COLO668 (cell line): ENCODE results near the gene L3MBTL2.
"Not testable (repeated sequence)": the region's sequence is repeated elsewhere in the genome, so short reads cannot be mapped to it uniquely, and the experiment has no call there.

ENCODE experiments used
- DNase-seq: peaks from one replicate; lab custom pipeline; 2025; ENCODE audit not compliant: unreplicated experiment; lab: John Stamatoyannopoulos, UW

The L3MBTL2 gene

GRCh38 chr22:41240377-41241132 lies 35.4 kb downstream of the L3MBTL2 start, which contains the start of gene CHADL:
Gene CHADL, minus strand, starts transcription at chr22:41240931. Its CDS starts 50 bp downstream, at chr22:41240881.
- peak; percentile 26 for DNase-seq

GRCh38 chr22:41241133-41241676 lies 36.1 kb downstream of the L3MBTL2 start:
- no peak for DNase-seq

- no peak for DNase-seq
Observed at GRCh38 chr22:41242396-41243117, 37.4 kb downstream of the L3MBTL2 start.

GRCh38 chr22:41243361-41243760 lies 38.2 kb downstream of the L3MBTL2 start:
- no peak for DNase-seq

GRCh38 chr22:41245917-41246499 lies 40.9 kb downstream of the L3MBTL2 start:
- no peak for DNase-seq

GRCh38 chr22:41247703-41248102 lies 42.6 kb downstream of the L3MBTL2 start:
- no peak for DNase-seq

GRCh38 chr22:41248314-41248713 lies 43.2 kb downstream of the L3MBTL2 start:
- DNase-seq, result no peak

GRCh38 chr22:41248758-41249157 lies 43.6 kb downstream of the L3MBTL2 start:
- DNase-seq, result no peak

GRCh38 chr22:41249442-41249841 lies 44.3 kb downstream of the L3MBTL2 start:
- DNase-seq, result no peak

- no peak for DNase-seq
Observed at GRCh38 chr22:41250127-41250526, 45.0 kb downstream of the L3MBTL2 start.

- DNase-seq, result no peak
Observed at GRCh38 chr22:41252365-41252764, 47.3 kb downstream of the L3MBTL2 start.

GRCh38 chr22:41254230-41254629 lies 49.1 kb downstream of the L3MBTL2 start:
- DNase-seq, result no peak

GRCh38 chr22:41256254-41257253 lies 51.4 kb downstream of the L3MBTL2 start:
- peak; percentile 20 for DNase-seq

GRCh38 chr22:41257696-41258095 lies 52.6 kb downstream of the L3MBTL2 start:
- no peak for DNase-seq

- not testable (repeated sequence) for DNase-seq
Observed at GRCh38 chr22:41259756-41260155, 54.6 kb downstream of the L3MBTL2 start.

- no peak for DNase-seq
Observed at GRCh38 chr22:41260871-41261270, 55.8 kb downstream of the L3MBTL2 start.

- no peak for DNase-seq
Observed at GRCh38 chr22:41261541-41262249, 56.6 kb downstream of the L3MBTL2 start.

- no peak for DNase-seq
Observed at GRCh38 chr22:41262250-41262765, 57.2 kb downstream of the L3MBTL2 start.

GRCh38 chr22:41263704-41264103 lies 58.6 kb downstream of the L3MBTL2 start:
- DNase-seq, result no peak
